Stimulated activated CD4-positive, alpha-beta T cell treated with anti-CD3 and anti-CD28 coated beads, TNF-alpha, amount 100 ng/mL, for 48 hours (primary cell): ENCODE measurements around the gene CACNA1F.
A peak's percentile ranks its signal among the peaks of the same experiment; 100 is the strongest.
"Not testable (repeated sequence)": the region's sequence is repeated elsewhere in the genome, so short reads cannot be mapped to it uniquely, and the experiment has no call there.

ENCODE experiments used
- DNase-seq, 3 donors: peaks; one replicate each; pipeline ENCODE4 v3.0.0-alpha.2; 2020; ENCODE audit warnings: low read depth in 3 of 3

CACNA1F gene

GRCh38 chrX:49176421-49177326 lies 56.5 kb downstream of the CACNA1F start:
- no peak for DNase-seq

- no peak for DNase-seq
Measured at GRCh38 chrX:49175435-49176274, 57.5 kb downstream of the CACNA1F start.

- DNase-seq: no peak
Measured at GRCh38 chrX:49174723-49175122, 58.4 kb downstream of the CACNA1F start.

GRCh38 chrX:49173544-49173943 lies 59.6 kb downstream of the CACNA1F start:
- not testable (repeated sequence) for DNase-seq

- DNase-seq: peak in 2 of 3 donors; percentile 55 to 60
Measured at GRCh38 chrX:49172280-49172780, 60.8 kb downstream of the CACNA1F start.

GRCh38 chrX:49171752-49172279 lies 61.3 kb downstream of the CACNA1F start, which contains the start of gene PLP2:
TSS of gene PLP2 (plus strand) at chrX:49171898. CDS start at chrX:49172001, 103 bp downstream.
- peak in 2 of 3 donors; percentile 65 to 69 for DNase-seq

- no peak for DNase-seq
Measured at GRCh38 chrX:49167740-49168108, 65.4 kb downstream of the CACNA1F start.

- DNase-seq: peak in 1 of 3 donors; percentile 44
Measured at GRCh38 chrX:49166914-49167739, 66.0 kb downstream of the CACNA1F start.

- DNase-seq: peak in 2 of 3 donors; percentile 54 to 67
Measured at GRCh38 chrX:49165901-49166881, 66.9 kb downstream of the CACNA1F start.

- DNase-seq: no peak
Measured at GRCh38 chrX:49164589-49165360, 68.4 kb downstream of the CACNA1F start.

- peak; percentile 53 to 56 (median 53) for DNase-seq
Measured at GRCh38 chrX:49163555-49164419, 69.4 kb downstream of the CACNA1F start.

- no peak for DNase-seq
Measured at GRCh38 chrX:49162620-49163019, 70.5 kb downstream of the CACNA1F start, which contains the start of gene MAGIX. TSS of gene MAGIX (plus strand) at chrX:49162758. CDS start at chrX:49162890, 132 bp downstream.

- no peak for DNase-seq
Measured at GRCh38 chrX:49161632-49162031, 71.5 kb downstream of the CACNA1F start.

- DNase-seq: no peak
Measured at GRCh38 chrX:49160908-49161307, 72.2 kb downstream of the CACNA1F start.

- no peak for DNase-seq
Measured at GRCh38 chrX:49157194-49157593, 75.9 kb downstream of the CACNA1F start.

GRCh38 chrX:49155900-49156837 lies 77.0 kb downstream of the CACNA1F start:
- peak; percentile 55 to 71 (median 70) for DNase-seq
